AG04449 (cell line): ENCODE measurements around the gene GOSR1.
A peak's percentile ranks its signal among the peaks of the same experiment; 100 is the strongest.
"Not testable (repeated sequence)": the region's sequence is repeated elsewhere in the genome, so short reads cannot be mapped to it uniquely, and the experiment has no call there.

ENCODE experiments used
- CTCF ChIA-PET: fragments of 350-600 bp; formaldehyde crosslinking; extraction: SDS; loops from one replicate; lab custom pipeline; 2021; ENCODE audit warnings: antibody characterized with exemption; lab: Yijun Ruan, JAX
- POLR2A ChIA-PET: fragments of 400-600, 350-600 bp; formaldehyde crosslinking; extraction: SDS; loops from one replicate; lab custom pipeline; 2020; ENCODE audit warnings: antibody characterized with exemption, inconsistent platforms; lab: Yijun Ruan, JAX
- DNase-seq: peaks from one replicate; pipeline ENCODE4 v3.0.0-alpha.2; 2010; ENCODE audit warnings: low read depth, low spot score
- H3K4me3 ChIP-seq: 2 replicates; pipeline ENCODE4 v1.5.1; 2011; ENCODE audit warnings: low read depth, mild to moderate bottlenecking, control low read depth, low read length
- TF ChIP-seq, protein P1 (sequence below): IDR thresholded peaks from one replicate; pipeline ENCODE4 v1.5.1; 2011; ENCODE audit warnings: mild to moderate bottlenecking, moderate library complexity, low read length, control low read depth, inconsistent platforms; ENCODE audit not compliant: insufficient read depth; ENCODE audit errors: missing control alignments

Gene GOSR1

DNA sequence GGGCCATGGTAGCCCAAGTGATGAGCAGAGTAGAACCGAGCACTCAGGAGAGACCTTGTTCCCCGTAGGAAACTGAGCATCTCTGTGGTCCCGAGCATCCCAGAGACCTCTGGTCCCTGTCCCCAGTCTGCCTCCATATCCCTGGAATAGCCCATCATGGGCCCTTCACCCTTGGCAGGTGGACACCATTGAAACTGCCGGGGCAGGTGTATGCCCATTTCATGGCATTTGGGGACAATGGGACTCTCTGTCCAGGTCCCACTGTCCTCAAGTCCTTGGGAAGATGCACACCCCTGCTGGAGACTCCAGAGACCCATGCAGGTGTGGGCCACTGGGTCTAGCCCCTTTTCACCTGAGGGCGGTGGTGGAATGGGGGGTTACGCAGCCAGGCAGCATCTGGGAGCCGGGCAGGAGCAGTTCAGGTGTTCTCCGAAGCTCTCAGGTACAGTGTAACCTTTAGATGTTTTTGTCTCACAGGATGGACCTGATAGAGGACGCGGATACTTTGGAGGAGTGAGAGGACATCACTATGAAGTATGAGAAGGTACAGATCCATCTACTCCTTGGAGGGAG is 75.9 kb downstream of the GOSR1 start:
- ChIA-PET POLR2A (no interaction called here), CTCF (no interaction called here)
- no peak overlapping the region for H3K4me3 ChIP-seq
- TF ChIP-seq, protein P1, sequence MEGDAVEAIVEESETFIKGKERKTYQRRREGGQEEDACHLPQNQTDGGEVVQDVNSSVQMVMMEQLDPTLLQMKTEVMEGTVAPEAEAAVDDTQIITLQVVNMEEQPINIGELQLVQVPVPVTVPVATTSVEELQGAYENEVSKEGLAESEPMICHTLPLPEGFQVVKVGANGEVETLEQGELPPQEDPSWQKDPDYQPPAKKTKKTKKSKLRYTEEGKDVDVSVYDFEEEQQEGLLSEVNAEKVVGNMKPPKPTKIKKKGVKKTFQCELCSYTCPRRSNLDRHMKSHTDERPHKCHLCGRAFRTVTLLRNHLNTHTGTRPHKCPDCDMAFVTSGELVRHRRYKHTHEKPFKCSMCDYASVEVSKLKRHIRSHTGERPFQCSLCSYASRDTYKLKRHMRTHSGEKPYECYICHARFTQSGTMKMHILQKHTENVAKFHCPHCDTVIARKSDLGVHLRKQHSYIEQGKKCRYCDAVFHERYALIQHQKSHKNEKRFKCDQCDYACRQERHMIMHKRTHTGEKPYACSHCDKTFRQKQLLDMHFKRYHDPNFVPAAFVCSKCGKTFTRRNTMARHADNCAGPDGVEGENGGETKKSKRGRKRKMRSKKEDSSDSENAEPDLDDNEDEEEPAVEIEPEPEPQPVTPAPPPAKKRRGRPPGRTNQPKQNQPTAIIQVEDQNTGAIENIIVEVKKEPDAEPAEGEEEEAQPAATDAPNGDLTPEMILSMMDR, result no peak
- DNase-seq, result no peak

DNA sequence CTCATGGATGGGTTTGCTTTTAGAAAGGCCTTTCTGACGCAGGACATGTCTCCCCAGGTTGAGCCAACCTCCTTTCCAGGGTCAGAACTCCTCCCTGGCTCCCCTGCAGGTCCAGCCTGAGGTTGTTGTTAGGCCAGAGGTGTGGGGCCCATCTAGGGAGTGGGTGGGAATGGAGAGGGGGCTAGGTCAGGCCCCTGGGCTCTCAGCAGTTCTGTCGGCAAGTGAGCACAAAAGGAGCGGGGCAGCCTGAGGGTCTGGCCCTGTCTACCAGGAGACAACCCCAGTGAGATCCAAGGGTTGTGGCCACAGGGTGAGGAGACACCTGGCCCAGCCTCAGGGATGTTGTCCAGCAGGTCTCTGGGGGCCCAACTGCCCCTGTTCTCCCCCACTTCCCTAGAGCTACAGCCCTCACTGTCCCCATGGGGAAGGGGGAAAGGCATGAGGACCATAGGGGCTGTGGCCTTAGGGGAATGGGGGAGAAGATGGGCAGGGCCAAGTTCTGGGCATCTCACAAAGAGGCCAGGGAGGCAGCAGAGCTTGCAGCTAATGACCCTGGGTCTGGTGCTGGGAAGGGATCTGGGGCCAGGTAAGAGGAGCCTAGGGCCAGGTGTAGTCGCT is 76.7 kb downstream of the GOSR1 start:
- CTCF ChIA-PET, result interaction anchor here (1.9 kb wide), 1 partner anchor 77 kb away, joined by 9 read pairs; the partner anchor contains the start of gene GOSR1
- POLR2A ChIA-PET, DNase-seq, H3K4me3 ChIP-seq: not testable (repeated sequence)

DNA sequence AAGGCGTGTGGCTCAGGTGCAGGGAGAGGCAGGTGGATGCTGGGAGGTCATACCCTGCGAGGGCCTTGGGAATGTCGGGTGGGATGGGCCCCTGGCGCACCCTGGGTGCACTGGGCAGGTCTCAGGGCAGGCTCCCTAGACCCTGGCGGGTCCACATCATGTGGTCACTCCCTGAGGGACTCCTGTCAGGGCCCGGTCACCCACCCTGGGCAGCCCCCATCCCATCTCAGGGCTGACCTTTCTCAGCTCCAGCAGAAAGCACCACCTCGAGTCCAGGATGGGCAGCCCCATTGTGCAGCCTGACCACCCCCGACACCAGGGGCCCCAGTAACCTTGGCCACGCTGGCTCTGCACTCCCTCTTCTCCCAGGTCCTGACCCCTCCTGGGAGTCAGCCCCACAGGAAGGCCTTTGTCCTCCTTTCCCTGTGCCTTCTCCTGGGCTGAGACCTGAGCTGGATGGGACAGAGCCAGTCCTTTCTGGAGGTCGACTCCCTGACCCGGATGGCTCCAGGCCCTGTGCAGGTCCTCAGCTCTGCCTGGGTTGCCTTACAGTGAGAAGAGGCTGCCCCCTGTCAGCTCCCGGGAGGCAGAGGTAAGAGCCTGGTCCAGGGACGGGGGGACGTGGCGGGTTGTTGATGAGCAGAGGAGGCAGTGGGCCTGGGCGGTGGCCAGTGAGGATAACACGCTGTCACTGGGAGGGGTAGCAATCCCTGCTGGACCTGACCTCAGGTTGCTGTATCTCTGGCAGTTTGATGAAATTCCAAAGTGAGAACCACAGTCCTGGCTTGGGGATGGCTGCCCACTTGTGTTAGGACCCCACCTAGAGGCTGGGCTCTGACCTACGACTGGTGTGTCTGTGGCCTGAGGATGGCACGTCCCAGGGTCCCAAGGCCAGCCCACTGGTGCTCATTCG is 77.9 kb downstream of the GOSR1 start:
- no peak overlapping the region for H3K4me3 ChIP-seq
- ChIA-PET CTCF (interaction anchor here (1.4 to 1.9 kb wide), 2 partner anchors 13 to 78 kb away, joined by 3 to 9 read pairs; partner anchors contain the start of gene GOSR1), POLR2A (no interaction called here)
- TF ChIP-seq, protein P1, result peak; percentile 38
- DNase-seq, result no peak

DNA sequence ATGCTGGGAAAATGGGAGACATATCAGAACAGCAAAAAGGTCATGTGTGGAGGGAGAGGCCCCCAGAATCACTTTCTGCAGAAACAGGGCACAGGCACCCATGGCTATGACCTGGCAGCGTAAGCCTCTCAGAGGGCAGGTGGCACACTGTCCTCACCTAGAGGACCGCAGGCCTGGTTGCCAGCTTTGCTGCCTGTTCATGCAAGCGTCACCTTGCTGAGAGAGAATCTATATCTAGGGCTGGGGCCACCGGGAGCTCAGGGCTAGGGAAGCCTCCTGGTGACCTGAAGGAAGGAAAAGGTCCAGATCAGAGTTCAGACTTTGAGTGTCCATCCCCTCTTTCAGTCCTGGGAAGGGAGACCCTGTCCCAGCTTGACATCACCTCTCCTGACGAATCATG is 78.7 kb downstream of the GOSR1 start:
- TF ChIP-seq, protein P1, result no peak
- no peak for DNase-seq
- CTCF ChIA-PET, result interaction anchor here (0.7 to 1.9 kb wide), 5 partner anchors 10 to 215 kb away, joined by 3 to 9 read pairs (median 3); partner anchors contain the start of gene GOSR1
- POLR2A ChIA-PET, result no interaction called here
- H3K4me3 ChIP-seq, result no peak overlapping the region

DNA sequence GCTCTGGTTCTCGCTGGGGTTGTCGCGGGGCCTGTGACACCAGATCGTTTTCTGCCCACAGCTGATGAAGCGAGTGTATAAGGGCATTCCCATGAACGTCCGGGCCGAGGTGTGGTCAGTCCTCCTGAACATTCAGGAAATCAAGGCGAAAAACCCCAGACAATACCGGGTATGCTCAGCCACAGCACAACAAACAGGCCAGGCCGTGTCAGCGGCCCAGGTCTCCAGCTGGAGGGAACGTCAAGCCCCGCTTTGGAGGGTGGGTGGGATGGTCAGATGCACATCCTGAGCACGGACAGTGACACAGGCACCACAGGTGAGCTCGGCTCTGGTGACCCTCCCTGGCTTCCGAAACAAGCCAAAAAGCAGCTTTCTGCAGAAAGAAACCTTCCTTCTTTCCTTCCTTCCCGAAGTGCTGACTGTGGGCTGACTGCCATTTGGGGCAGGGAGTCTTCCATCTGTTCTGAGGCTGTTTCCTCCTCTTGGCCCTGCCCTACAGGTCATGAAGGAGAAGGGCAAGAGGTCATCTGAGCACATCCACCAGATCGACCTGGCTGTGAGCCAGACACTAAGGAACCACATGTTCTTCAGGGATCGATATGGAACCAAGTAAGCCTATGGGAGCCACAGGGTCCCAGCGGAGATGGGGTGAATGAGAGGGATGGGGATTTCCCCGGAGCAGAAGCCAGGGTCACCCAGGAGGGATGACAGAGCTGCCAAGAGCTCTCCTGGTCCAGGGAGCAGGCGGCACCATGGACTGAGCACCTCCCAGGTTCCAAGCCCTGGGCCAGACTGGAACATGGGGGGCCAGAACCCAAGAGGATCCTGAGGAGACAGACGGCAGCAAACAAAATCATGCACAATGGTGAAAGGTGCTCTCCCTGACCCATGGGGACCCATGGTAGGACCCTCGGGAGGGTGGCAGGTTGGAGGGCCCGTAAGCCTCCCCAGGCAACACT is 79.4 kb downstream of the GOSR1 start:
- DNase-seq, result no peak
- ChIA-PET POLR2A (no interaction called here), CTCF (interaction anchor here (0.7 to 1.5 kb wide), 4 partner anchors 9 to 216 kb away, joined by 3 read pairs; no protein-coding TSS in a partner anchor)
- TF ChIP-seq, protein P1, result no peak
- no peak overlapping the region for H3K4me3 ChIP-seq
